ENCODE data around the gene PTP4A2. TPM values are rescaled to one million over a fixed set of nuclear protein-coding genes. Genes with fewer than 3 reads are reported as not detected.

PTP4A2 gene
- polyA plus RNA-seq, 1 of the 3 experiments (the other 2 are of a cell fraction): 41.7 TPM

- no peak for TF ChIP-seq SMC3 (IDR thresholded peaks at IDR 0.05; ENCODE audit: low read depth, low read length)
- no peak for TF ChIP-seq FOSL2 (IDR thresholded peaks at IDR 0.05; ENCODE audit: borderline replicate concordance, low read depth)
- no peak for TF ChIP-seq GATA2 (CRISPR knock-in tag; IDR thresholded peaks at IDR 0.05)
- no peak for TF ChIP-seq EP300 (IDR thresholded peaks at IDR 0.05; ENCODE audit: borderline replicate concordance in 1 of 2, low read depth in 1 of 2, low read length in 1 of 2)
- TF ChIP-seq TAF1 (IDR thresholded peaks at IDR 0.05; ENCODE audit: borderline replicate concordance, low read depth, low read length): no peak
- no peak for TF ChIP-seq IRF3 (IDR thresholded peaks at IDR 0.05; ENCODE audit: low read depth, low read length)
- Histone ChIP-seq H2AFZ (ENCODE audit: low read depth) (no peak overlapping the region), H3K27ac (ENCODE audit: low read depth in 2 of 2, low read length in 1 of 2) (no peak overlapping the region), H3K36me3 (replicated peaks in 1 of 2; ENCODE audit: control insufficient read depth in 1 of 2, insufficient read depth in 2 of 2, low read length in 1 of 2) (peaks cover 4 to 19% of the 10 kb centered on the region in 2 experiments), H3K4me2 (no peak overlapping the region), H3K9ac (no peak overlapping the region), H3K27me3 (ENCODE audit: insufficient read depth) (no peaks in the 10 kb centered on the region), H4K20me1 (ENCODE audit: insufficient read depth) (no peaks in the 10 kb centered on the region), H3F3A (replicated peaks; ENCODE audit: insufficient read depth) (peaks cover 15% of the 10 kb centered on the region), H3K9me3 (no peaks in the 10 kb centered on the region), H3K4me1 (ENCODE audit: control insufficient read depth in 1 of 2, insufficient read depth in 2 of 2, low read depth in 1 of 2, low read length in 1 of 2) (peaks cover 5 to 6% of the 10 kb centered on the region in 2 experiments; a peak in 3 of 4 replicates), H3K9me2 (no peaks in the 10 kb centered on the region), H3K79me2 (ENCODE audit: insufficient read depth) (no peaks in the 10 kb centered on the region), H3K4me3 (ENCODE audit: low read depth in 2 of 2, low read length in 1 of 2) (no peak overlapping the region)
- WGBS (ENCODE audit: low lambda C conversion rate): 95% methylated on average over 6 of the region's 6 CpGs
- ChIA-PET CTCF (interaction anchor here (1.1 kb wide), 1 partner anchor 11 kb away, joined by 3 read pairs; no protein-coding TSS in a partner anchor), POLR2A (no interaction called here)
- DNase-seq: no peak
Observed at GRCh38 chr1:31901838-31902509, 36.2 kb downstream of the PTP4A2 start.

- Histone ChIP-seq H3K79me2 (ENCODE audit: insufficient read depth) (no peaks in the 10 kb centered on the region), H3K4me3 (ENCODE audit: low read depth in 2 of 2, low read length in 1 of 2) (no peak overlapping the region), H3K36me3 (replicated peaks in 1 of 2; ENCODE audit: control insufficient read depth in 1 of 2, insufficient read depth in 2 of 2, low read length in 1 of 2) (peaks cover 0 to 7% of the 10 kb centered on the region in 2 experiments), H3K4me1 (ENCODE audit: control insufficient read depth in 1 of 2, insufficient read depth in 2 of 2, low read depth in 1 of 2, low read length in 1 of 2) (peaks cover 6% of the 10 kb centered on the region in 2 experiments; a peak in 3 of 4 replicates), H3K9me2 (no peaks in the 10 kb centered on the region), H3K27ac (ENCODE audit: low read depth in 2 of 2, low read length in 1 of 2) (no peak overlapping the region), H3K27me3 (ENCODE audit: insufficient read depth) (no peaks in the 10 kb centered on the region), H4K20me1 (ENCODE audit: insufficient read depth) (no peaks in the 10 kb centered on the region), H3K9ac (no peak overlapping the region), H2AFZ (ENCODE audit: low read depth) (no peak overlapping the region), H3F3A (replicated peaks; ENCODE audit: insufficient read depth) (peaks cover 15% of the 10 kb centered on the region), H3K4me2 (no peak overlapping the region), H3K9me3 (no peaks in the 10 kb centered on the region)
- CTCF ChIA-PET: no interaction called here
- POLR2A ChIA-PET: no interaction called here
- TF ChIP-seq FOSL2 (IDR thresholded peaks at IDR 0.05; ENCODE audit: borderline replicate concordance, low read depth): no peak
- no peak for TF ChIP-seq REST (IDR thresholded peaks at IDR 0.05; ENCODE audit: low read depth, low read length)
- no peak for TF ChIP-seq FOXM1 (IDR thresholded peaks at IDR 0.05; ENCODE audit: low read depth)
- TF ChIP-seq RXRA (IDR thresholded peaks at IDR 0.05; ENCODE audit: borderline replicate concordance, low read depth): no peak
- TF ChIP-seq TAF1 (IDR thresholded peaks at IDR 0.05; ENCODE audit: borderline replicate concordance, low read depth, low read length): no peak
- TF ChIP-seq, protein P1, sequence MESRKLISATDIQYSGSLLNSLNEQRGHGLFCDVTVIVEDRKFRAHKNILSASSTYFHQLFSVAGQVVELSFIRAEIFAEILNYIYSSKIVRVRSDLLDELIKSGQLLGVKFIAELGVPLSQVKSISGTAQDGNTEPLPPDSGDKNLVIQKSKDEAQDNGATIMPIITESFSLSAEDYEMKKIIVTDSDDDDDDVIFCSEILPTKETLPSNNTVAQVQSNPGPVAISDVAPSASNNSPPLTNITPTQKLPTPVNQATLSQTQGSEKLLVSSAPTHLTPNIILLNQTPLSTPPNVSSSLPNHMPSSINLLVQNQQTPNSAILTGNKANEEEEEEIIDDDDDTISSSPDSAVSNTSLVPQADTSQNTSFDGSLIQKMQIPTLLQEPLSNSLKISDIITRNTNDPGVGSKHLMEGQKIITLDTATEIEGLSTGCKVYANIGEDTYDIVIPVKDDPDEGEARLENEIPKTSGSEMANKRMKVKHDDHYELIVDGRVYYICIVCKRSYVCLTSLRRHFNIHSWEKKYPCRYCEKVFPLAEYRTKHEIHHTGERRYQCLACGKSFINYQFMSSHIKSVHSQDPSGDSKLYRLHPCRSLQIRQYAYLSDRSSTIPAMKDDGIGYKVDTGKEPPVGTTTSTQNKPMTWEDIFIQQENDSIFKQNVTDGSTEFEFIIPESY (IDR thresholded peaks at IDR 0.05; ENCODE audit: borderline replicate concordance, low read depth): no peak
- 89% methylated on average over 3 of the region's 3 CpGs for whole genome bisulfite sequencing (ENCODE audit: low lambda C conversion rate)
- DNase-seq: no peak
Observed at GRCh38 chr1:31900790-31901189, 37.4 kb downstream of the PTP4A2 start.

All from SK-N-SH (cell line).